A549 (cell line): ENCODE measurements around the gene DPEP2. TPM values are rescaled to one million over a fixed set of nuclear protein-coding genes. Genes with fewer than 3 reads are reported as not detected.

Experiments
- ATAC-seq, 2 experiments: fragments of 200-7000 bp in 1 of 2; fragments of >200 bp in 1 of 2; cut with Nextera tagmentation in 1 of 2; cut with Tn5 transposase in 1 of 2; 3 replicates each; pipeline versions ENCODE4 v1.8.0 to v1.9.1; 2018 to 2020; ENCODE audit warnings: mild to moderate bottlenecking in 1 of 2, moderate library complexity in 1 of 2
- CTCF ChIA-PET: fragments of 300-600 bp; sonication (Branson Sonifier 250); formaldehyde crosslinking; extraction: SDS; loops from one replicate; lab custom pipeline; 2021; ENCODE audit warnings: antibody characterized with exemption, inconsistent platforms; lab: Yijun Ruan, JAX
- POLR2A ChIA-PET: fragments of 350-600 bp; formaldehyde crosslinking; extraction: SDS; loops from one replicate; lab custom pipeline; 2021; ENCODE audit warnings: antibody characterized with exemption, inconsistent platforms; lab: Yijun Ruan, JAX
- DNase-seq, 2 experiments: peaks; one replicate each; pipeline versions ENCODE4 v3.0.0 to v3.0.0-alpha.2; 2011 to 2016; ENCODE audit warnings: low read depth in 1 of 2, low spot score in 1 of 2
- FAIRE-seq: peaks from 2 replicates; lab custom pipeline; 2011; peaks lifted over from hg19 to GRCh38; lab: Jason Lieb, UNC
- H3K27ac ChIP-seq, 2 experiments: fragments of >200 bp; sonication (Bioruptor Twin); formaldehyde crosslinking; 3 replicates each; pipeline ENCODE4 v1.5.1; 2016 to 2017
- H3K4me1 ChIP-seq: fragments of >200 bp; sonication (Bioruptor Twin); formaldehyde crosslinking; 3 replicates; pipeline ENCODE4 v1.6.1; 2016
- H3K4me2 ChIP-seq: fragments of >200 bp; sonication (Bioruptor Twin); formaldehyde crosslinking; 3 replicates; pipeline ENCODE4 v1.6.1; 2016
- H3K4me3 ChIP-seq: fragments of >200 bp; sonication (Bioruptor Twin); formaldehyde crosslinking; 3 replicates; pipeline ENCODE4 v1.5.1; 2016
- H3K9me3 ChIP-seq: fragments of >200 bp; sonication (Bioruptor Twin); formaldehyde crosslinking; 3 replicates; pipeline ENCODE4 v1.6.1; 2016
- CHD2 ChIP-seq: fragments of 150-350 bp; IDR thresholded peaks from 2 replicates; pipeline ENCODE4 v1.6.1; 2014; ENCODE audit warnings: low read length; ENCODE audit not compliant: partially characterized antibody
- ESRRA ChIP-seq: fragments of 150-350 bp; IDR thresholded peaks from 2 replicates; pipeline ENCODE4 v1.6.1; 2014; ENCODE audit warnings: mild to moderate bottlenecking, low read length, borderline replicate concordance
- HOXA7 ChIP-seq: fragments of 250-450 bp; sonication (Bioruptor Pico); IDR thresholded peaks from 2 replicates; pipeline ENCODE4 v1.5.0; 2020; ENCODE audit warnings: mild to moderate bottlenecking, moderate library complexity
- HOXB13 ChIP-seq: fragments of 250-450 bp; sonication (Bioruptor Pico); IDR thresholded peaks from 2 replicates; pipeline ENCODE4 v1.5.0; 2020; ENCODE audit warnings: low read depth, mild to moderate bottlenecking, moderate library complexity
- KDM1A ChIP-seq: fragments of 200-600 bp; sonication (generic); IDR thresholded peaks from 2 replicates; pipeline ENCODE4 v1.6.1; 2016; ENCODE audit warnings: low read depth, mild to moderate bottlenecking
- MAFK ChIP-seq: fragments of 450-650 bp; IDR thresholded peaks from 2 replicates; pipeline ENCODE4 v1.6.1; 2014; ENCODE audit not compliant: partially characterized antibody
- MAZ ChIP-seq: fragments of 150-350 bp; IDR thresholded peaks from 2 replicates; pipeline ENCODE4 v1.6.1; 2014; ENCODE audit warnings: antibody characterized with exemption, low read depth, low read length, borderline replicate concordance
- NPAS2 ChIP-seq: fragments of 250-450 bp; sonication (Bioruptor Pico); IDR thresholded peaks from 2 replicates; pipeline ENCODE4 v1.8.0; 2022; ENCODE audit warnings: mild to moderate bottlenecking, moderate library complexity, borderline replicate concordance
- POLR2AphosphoS2 ChIP-seq: conservative IDR thresholded peaks from 2 replicates; pipeline ENCODE4 v1.6.1; 2012; ENCODE audit warnings: low read length, improper control_type of control experiment, inconsistent platforms
- RAD21 ChIP-seq, 2 experiments: fragments of >200 bp in 1 of 2; sonication (Bioruptor Twin) in 1 of 2; formaldehyde crosslinking in 1 of 2; IDR thresholded peaks in 1 of 2; conservative IDR thresholded peaks in 1 of 2; 2 replicates in 1 of 2; 3 replicates in 1 of 2; pipeline ENCODE4 v1.6.1; 2012 to 2018; ENCODE audit warnings: inconsistent platforms in 1 of 2
- RCOR1 ChIP-seq: fragments of 150-350 bp; IDR thresholded peaks from 2 replicates; pipeline ENCODE4 v1.6.1; 2014; ENCODE audit warnings: antibody characterized with exemption, low read length, low read depth
- SMC3 ChIP-seq: fragments of >200 bp; sonication (Bioruptor Twin); formaldehyde crosslinking; IDR thresholded peaks from 3 replicates; pipeline ENCODE4 v1.6.1; 2018; ENCODE audit warnings: inconsistent platforms
- SREBF2 ChIP-seq: fragments of 450-650 bp; IDR thresholded peaks from 2 replicates; pipeline ENCODE4 v1.6.1; 2014; ENCODE audit warnings: mild to moderate bottlenecking, moderate library complexity
- TP53 ChIP-seq: fragments of 250-450 bp; sonication (Bioruptor Pico); IDR thresholded peaks from 2 replicates; pipeline ENCODE4 v1.5.0; 2021; ENCODE audit warnings: mild to moderate bottlenecking, moderate library complexity
- ZC3H11A ChIP-seq: fragments of 450-650 bp; IDR thresholded peaks from 2 replicates; pipeline ENCODE4 v1.6.1; 2014; ENCODE audit warnings: antibody characterized with exemption, mild to moderate bottlenecking
- WGBS: methylation state at CpG from one replicate; pipeline ENCODE4 v1.1.6; 2017; ENCODE audit errors: missing lambda C conversion rate; 5-methylcytosine and 5-hydroxymethylcytosine counted together
- polyA plus RNA-seq, 4 experiments: library from polyadenylated mRNA; depleted of rRNA in 3 of 4; stranded (reverse); fragments of >200 nt; fragmentation: RNase III in 1 of 4; extraction: RNeasy Plus Mini Kit Qiagen cat#74134 plus additional on column Dnase treatment in 1 of 4; gene quantifications; 2 replicates in 3 of 4; 3 replicates in 1 of 4; pipeline ENCODE4 v1.2.3, GENCODE V29; 2011 to 2017
- TF ChIP-seq, protein P1 (sequence below): fragments of >200 bp; sonication (Bioruptor Twin); formaldehyde crosslinking; IDR thresholded peaks from 3 replicates; pipeline ENCODE4 v1.5.1; 2016
- TF ChIP-seq, protein P2 (sequence below): fragments of 250-450 bp; sonication (Bioruptor Pico); IDR thresholded peaks from 2 replicates; pipeline ENCODE4 v1.5.0; 2021; ENCODE audit warnings: mild to moderate bottlenecking, moderate library complexity, borderline replicate concordance

The DPEP2 gene
- polyA plus RNA-seq, 2 of the 4 experiments (the other 2 are of a cell fraction), result not detected

DNA sequence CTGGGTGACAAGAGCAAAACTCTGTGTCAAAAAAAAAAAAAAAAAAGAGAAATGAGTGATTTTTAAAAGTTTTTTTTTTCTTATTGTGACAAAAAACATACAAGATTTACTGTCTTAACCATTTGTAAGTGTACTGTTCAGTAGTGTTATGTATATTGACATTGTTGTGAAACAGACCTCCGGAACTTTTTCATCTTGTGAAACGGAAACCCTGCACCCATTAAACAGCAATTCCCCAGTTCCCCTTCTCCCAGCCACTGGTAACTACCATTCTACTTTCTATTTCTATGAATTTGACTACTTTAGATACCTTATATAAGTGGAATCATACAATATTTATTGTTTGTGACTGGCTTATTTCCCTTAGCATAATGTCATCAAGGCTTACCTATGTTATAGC is 42.5 kb upstream of the DPEP2 start:
- CTCF ChIA-PET, result interaction anchor here (0.9 to 3.8 kb wide), 13 partner anchors 10 to 226 kb away, joined by 3 to 21 read pairs (median 9); partner anchors contain the start of genes DDX28 and DUS2

DNA sequence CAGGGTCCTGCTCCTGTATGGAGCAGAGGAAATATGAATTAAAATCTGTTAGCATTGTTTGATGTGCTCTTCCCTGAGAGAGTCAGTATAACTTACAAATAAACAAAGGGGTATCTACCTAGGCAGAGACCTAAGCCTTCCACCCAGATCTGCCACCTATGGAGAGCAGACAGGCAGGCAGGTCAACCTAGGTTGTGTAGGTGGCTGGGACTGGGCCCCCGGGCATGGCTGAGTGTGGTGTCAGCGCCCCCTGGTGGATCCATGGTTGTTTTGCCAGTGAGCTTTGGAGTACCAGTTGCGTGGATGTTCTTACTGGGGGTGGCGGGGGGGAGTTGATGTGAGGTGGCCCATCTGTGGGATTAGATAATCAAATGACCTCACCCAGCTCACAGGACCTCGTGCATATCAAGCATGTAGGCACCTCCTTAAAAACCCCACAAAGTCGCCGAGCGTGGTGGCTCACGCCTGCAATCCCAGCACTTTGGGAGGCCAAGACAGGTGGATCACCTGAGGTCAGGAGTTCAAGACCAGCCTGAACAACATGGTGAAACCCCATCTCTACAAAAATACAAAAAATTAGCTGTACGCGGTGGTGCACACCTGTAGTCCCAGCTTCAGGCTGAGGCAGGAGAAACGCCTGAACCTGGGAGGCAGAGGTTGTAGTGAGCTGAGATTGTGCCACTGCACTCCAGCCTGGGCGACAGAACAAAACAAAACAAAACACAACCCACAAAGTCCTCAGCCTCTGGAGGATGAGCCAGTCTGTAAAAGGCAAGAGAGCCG is 41.4 kb upstream of the DPEP2 start:
- CTCF ChIA-PET, result interaction anchor here (0.5 to 3.8 kb wide), 37 partner anchors 9 to 555 kb away, joined by 3 to 21 read pairs (median 5); partner anchors contain the start of genes DDX28, DUS2 and NFATC3
- H3K4me2 ChIP-seq, result no peak overlapping the region
- H3K9me3 ChIP-seq, result no peaks in the 10 kb centered on the region
- no peak for FAIRE-seq
- no peaks in the 10 kb centered on the region for H3K4me1 ChIP-seq
- TF ChIP-seq KDM1A (no peak), CHD2 (no peak), MAFK (no peak), SMC3 (peak; percentile 64), SREBF2 (no peak), NPAS2 (CRISPR knock-in tag) (no peak), RAD21 (conservative IDR thresholded peaks at IDR 0.05 in 1 of 2, IDR thresholded peaks at IDR 0.05 in 1 of 2) (peak; percentile 77 to 88), ZC3H11A (no peak), HOXA7 (CRISPR knock-in tag) (no peak), ESRRA (no peak), POLR2AphosphoS2 (no peak)
- TF ChIP-seq, protein P1, sequence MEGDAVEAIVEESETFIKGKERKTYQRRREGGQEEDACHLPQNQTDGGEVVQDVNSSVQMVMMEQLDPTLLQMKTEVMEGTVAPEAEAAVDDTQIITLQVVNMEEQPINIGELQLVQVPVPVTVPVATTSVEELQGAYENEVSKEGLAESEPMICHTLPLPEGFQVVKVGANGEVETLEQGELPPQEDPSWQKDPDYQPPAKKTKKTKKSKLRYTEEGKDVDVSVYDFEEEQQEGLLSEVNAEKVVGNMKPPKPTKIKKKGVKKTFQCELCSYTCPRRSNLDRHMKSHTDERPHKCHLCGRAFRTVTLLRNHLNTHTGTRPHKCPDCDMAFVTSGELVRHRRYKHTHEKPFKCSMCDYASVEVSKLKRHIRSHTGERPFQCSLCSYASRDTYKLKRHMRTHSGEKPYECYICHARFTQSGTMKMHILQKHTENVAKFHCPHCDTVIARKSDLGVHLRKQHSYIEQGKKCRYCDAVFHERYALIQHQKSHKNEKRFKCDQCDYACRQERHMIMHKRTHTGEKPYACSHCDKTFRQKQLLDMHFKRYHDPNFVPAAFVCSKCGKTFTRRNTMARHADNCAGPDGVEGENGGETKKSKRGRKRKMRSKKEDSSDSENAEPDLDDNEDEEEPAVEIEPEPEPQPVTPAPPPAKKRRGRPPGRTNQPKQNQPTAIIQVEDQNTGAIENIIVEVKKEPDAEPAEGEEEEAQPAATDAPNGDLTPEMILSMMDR, result peak; percentile 74
- POLR2A ChIA-PET, result interaction anchor here (0.6 kb wide), 5 partner anchors 12 to 929 kb away, joined by 3 to 8 read pairs (median 5); no protein-coding TSS in a partner anchor
- H3K27ac ChIP-seq, result no peak overlapping the region
- 91% methylated on average over 9 of the region's 14 CpGs for WGBS
- DNase-seq, result peak; percentile 76 to 80
- peak; percentile 100 for ATAC-seq
- no peak overlapping the region for H3K4me3 ChIP-seq

More for the DNA sequence above, 42.5 kb upstream of the DPEP2 start:
- ATAC-seq, result no peak
- Histone ChIP-seq H3K4me3 (no peak overlapping the region), H3K27ac (no peak overlapping the region), H3K4me1 (no peaks in the 10 kb centered on the region), H3K4me2 (no peak overlapping the region), H3K9me3 (no peaks in the 10 kb centered on the region)
- TF ChIP-seq MAZ (no peak), HOXB13 (no peak), RCOR1 (no peak), TP53 (CRISPR knock-in tag) (no peak)
- TF ChIP-seq, protein P2, sequence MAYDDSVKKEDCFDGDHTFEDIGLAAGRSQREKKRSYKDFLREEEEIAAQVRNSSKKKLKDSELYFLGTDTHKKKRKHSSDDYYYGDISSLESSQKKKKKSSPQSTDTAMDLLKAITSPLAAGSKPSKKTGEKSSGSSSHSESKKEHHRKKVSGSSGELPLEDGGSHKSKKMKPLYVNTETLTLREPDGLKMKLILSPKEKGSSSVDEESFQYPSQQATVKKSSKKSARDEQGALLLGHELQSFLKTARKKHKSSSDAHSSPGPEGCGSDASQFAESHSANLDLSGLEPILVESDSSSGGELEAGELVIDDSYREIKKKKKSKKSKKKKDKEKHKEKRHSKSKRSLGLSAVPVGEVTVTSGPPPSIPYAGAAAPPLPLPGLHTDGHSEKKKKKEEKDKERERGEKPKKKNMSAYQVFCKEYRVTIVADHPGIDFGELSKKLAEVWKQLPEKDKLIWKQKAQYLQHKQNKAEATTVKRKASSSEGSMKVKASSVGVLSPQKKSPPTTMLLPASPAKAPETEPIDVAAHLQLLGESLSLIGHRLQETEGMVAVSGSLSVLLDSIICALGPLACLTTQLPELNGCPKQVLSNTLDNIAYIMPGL (CRISPR knock-in tag), result no peak
- DNase-seq, result no peak
- WGBS, result 86% methylated on average over 2 of the region's 2 CpGs
- POLR2A ChIA-PET, result no interaction called here
- FAIRE-seq, result no peak
